Measurements from ENCODE around the gene TLN1. TPM values are rescaled to one million over a fixed set of nuclear protein-coding genes. Genes with fewer than 3 reads are reported as not detected.

Gene TLN1
- polyA plus RNA-seq, 2 of the 4 experiments (the other 2 are of a cell fraction), result 65.5 to 108 TPM

- Histone ChIP-seq H3K4me3 (no peak overlapping the region), H3K4me1 (no peaks in the 10 kb centered on the region), H3K9me3 (no peaks in the 10 kb centered on the region), H3K4me2 (no peak overlapping the region), H3K27ac (no peak overlapping the region)
- DNase-seq (ENCODE audit: low read depth in 1 of 2, low spot score in 1 of 2), result no peak
- POLR2A ChIA-PET, result no interaction called here
- CTCF ChIA-PET, result interaction anchor here (1.0 to 2.1 kb wide), 5 partner anchors 9 to 101 kb away, joined by 3 to 5 read pairs (median 3); no protein-coding TSS in a partner anchor
- ATAC-seq, result no peak
- FAIRE-seq, result no peak
- TF ChIP-seq ESRRA (IDR thresholded peaks at IDR 0.05; ENCODE audit: borderline replicate concordance, low read length) (no peak), PBX3 (IDR thresholded peaks at IDR 0.05) (no peak), FOSB (CRISPR knock-in tag; IDR thresholded peaks at IDR 0.05) (no peak), NFE2L2 (conservative IDR thresholded peaks at IDR 0.05; ENCODE audit: low read length) (no peak), CBX2 (IDR thresholded peaks at IDR 0.05; ENCODE audit: borderline replicate concordance, low read depth) (no peak), ZSCAN20 (CRISPR knock-in tag; IDR thresholded peaks at IDR 0.05) (no peak), RCOR1 (IDR thresholded peaks at IDR 0.05; ENCODE audit: low read depth, low read length) (no peak), SREBF2 (IDR thresholded peaks at IDR 0.05) (no peak), CEBPB (IDR thresholded peaks at IDR 0.05) (no peak), ZNF302 (CRISPR knock-in tag; IDR thresholded peaks at IDR 0.05) (no peak)
- TF ChIP-seq, protein P1, sequence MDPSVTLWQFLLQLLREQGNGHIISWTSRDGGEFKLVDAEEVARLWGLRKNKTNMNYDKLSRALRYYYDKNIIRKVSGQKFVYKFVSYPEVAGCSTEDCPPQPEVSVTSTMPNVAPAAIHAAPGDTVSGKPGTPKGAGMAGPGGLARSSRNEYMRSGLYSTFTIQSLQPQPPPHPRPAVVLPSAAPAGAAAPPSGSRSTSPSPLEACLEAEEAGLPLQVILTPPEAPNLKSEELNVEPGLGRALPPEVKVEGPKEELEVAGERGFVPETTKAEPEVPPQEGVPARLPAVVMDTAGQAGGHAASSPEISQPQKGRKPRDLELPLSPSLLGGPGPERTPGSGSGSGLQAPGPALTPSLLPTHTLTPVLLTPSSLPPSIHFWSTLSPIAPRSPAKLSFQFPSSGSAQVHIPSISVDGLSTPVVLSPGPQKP (IDR thresholded peaks at IDR 0.05; ENCODE audit: low read depth, low read length), result no peak
- no CpG with 5 or more reads among the region's 2 CpGs for WGBS (ENCODE audit: missing lambda C conversion rate)
Observed at GRCh38 chr9:35781066-35781465, 49.1 kb upstream of the TLN1 start.

- Histone ChIP-seq H3K9me3 (no peaks in the 10 kb centered on the region), H3K4me2 (no peak overlapping the region), H3K4me3 (no peak overlapping the region), H3K4me1 (no peaks in the 10 kb centered on the region), H3K27ac (no peak overlapping the region)
- ATAC-seq, result no peak
- ChIA-PET CTCF (interaction anchor here (1.6 to 13.6 kb wide), 4 partner anchors 11 to 116 kb away, joined by 3 to 122 read pairs (median 9); no protein-coding TSS in a partner anchor), POLR2A (no interaction called here)
- FAIRE-seq, result no peak
- 93% methylated on average over 3 of the region's 3 CpGs for WGBS (ENCODE audit: missing lambda C conversion rate)
- no peak for TF ChIP-seq HOXB13 (CRISPR knock-in tag; IDR thresholded peaks at IDR 0.05; ENCODE audit: low read depth)
- no peak for TF ChIP-seq SREBF2 (IDR thresholded peaks at IDR 0.05)
- TF ChIP-seq EHMT2 (IDR thresholded peaks at IDR 0.05; ENCODE audit: low read depth), result no peak
- TF ChIP-seq HES2 (IDR thresholded peaks at IDR 0.05), result no peak
- no peak for TF ChIP-seq NPAS2 (CRISPR knock-in tag; IDR thresholded peaks at IDR 0.05; ENCODE audit: borderline replicate concordance)
- TF ChIP-seq CEBPB (IDR thresholded peaks at IDR 0.05), result no peak
- TF ChIP-seq, protein P1 (IDR thresholded peaks at IDR 0.05; ENCODE audit: low read depth, low read length), result no peak
- no peak for TF ChIP-seq BHLHE40 (IDR thresholded peaks at IDR 0.05; ENCODE audit: low read depth, low read length)
- TF ChIP-seq FOSB (CRISPR knock-in tag; IDR thresholded peaks at IDR 0.05), result no peak
- TF ChIP-seq E2F6 (IDR thresholded peaks at IDR 0.05; ENCODE audit: borderline replicate concordance, low read depth), result no peak
- no peak for TF ChIP-seq PHF8 (IDR thresholded peaks at IDR 0.05; ENCODE audit: borderline replicate concordance, low read depth)
- no peak for TF ChIP-seq FOXS1 (CRISPR knock-in tag; IDR thresholded peaks at IDR 0.05)
- TF ChIP-seq, protein P2, sequence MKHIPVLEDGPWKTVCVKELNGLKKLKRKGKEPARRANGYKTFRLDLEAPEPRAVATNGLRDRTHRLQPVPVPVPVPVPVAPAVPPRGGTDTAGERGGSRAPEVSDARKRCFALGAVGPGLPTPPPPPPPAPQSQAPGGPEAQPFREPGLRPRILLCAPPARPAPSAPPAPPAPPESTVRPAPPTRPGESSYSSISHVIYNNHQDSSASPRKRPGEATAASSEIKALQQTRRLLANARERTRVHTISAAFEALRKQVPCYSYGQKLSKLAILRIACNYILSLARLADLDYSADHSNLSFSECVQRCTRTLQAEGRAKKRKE (CRISPR knock-in tag; IDR thresholded peaks at IDR 0.05; ENCODE audit: low read depth), result no peak
- TF ChIP-seq HOXA7 (CRISPR knock-in tag; IDR thresholded peaks at IDR 0.05), result no peak
- TF ChIP-seq, protein P3, sequence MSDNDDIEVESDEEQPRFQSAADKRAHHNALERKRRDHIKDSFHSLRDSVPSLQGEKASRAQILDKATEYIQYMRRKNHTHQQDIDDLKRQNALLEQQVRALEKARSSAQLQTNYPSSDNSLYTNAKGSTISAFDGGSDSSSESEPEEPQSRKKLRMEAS (IDR thresholded peaks at IDR 0.05), result no peak
- TF ChIP-seq ESRRA (IDR thresholded peaks at IDR 0.05; ENCODE audit: borderline replicate concordance, low read length), result no peak
- TF ChIP-seq EHF (CRISPR knock-in tag; IDR thresholded peaks at IDR 0.05), result no peak
- TF ChIP-seq POLR2A (IDR thresholded peaks at IDR 0.05; ENCODE audit: low read length), result no peak
- DNase-seq (ENCODE audit: low read depth in 1 of 2, low spot score in 1 of 2), result no peak
Observed at GRCh38 chr9:35778496-35778895, 46.5 kb upstream of the TLN1 start.

Measured in A549 (cell line).